NCI-H2227 treated with DMSO at 0.1 percent for 48 hours (cell line): ENCODE measurements around the gene TRIM33.
"Not testable (repeated sequence)": the region's sequence is repeated elsewhere in the genome, so short reads cannot be mapped to it uniquely, and the experiment has no call there.

Experiments used
- DNase-seq: peaks from one replicate; lab custom pipeline; 2025; lab: John Stamatoyannopoulos, UW

TRIM33 gene

GRCh38 chr1:114467491-114467890 is 43.5 kb downstream of the TRIM33 start:
- DNase-seq = no peak

GRCh38 chr1:114466334-114467014 is 44.5 kb downstream of the TRIM33 start:
- no peak for DNase-seq

- no peak for DNase-seq
Observed at GRCh38 chr1:114462963-114463362, 48.0 kb downstream of the TRIM33 start.

GRCh38 chr1:114462341-114462740 is 48.7 kb downstream of the TRIM33 start:
- no peak for DNase-seq

GRCh38 chr1:114458237-114458777 is 52.7 kb downstream of the TRIM33 start:
- DNase-seq = no peak

- no peak for DNase-seq
Observed at GRCh38 chr1:114457675-114458236, 53.2 kb downstream of the TRIM33 start.

GRCh38 chr1:114456586-114456985 is 54.4 kb downstream of the TRIM33 start:
- DNase-seq = no peak

GRCh38 chr1:114455102-114455785 is 55.8 kb downstream of the TRIM33 start:
- DNase-seq = no peak

- no peak for DNase-seq
Observed at GRCh38 chr1:114454539-114454938, 56.5 kb downstream of the TRIM33 start.

GRCh38 chr1:114453361-114453784 is 57.6 kb downstream of the TRIM33 start:
- no peak for DNase-seq

GRCh38 chr1:114448370-114449036 is 62.5 kb downstream of the TRIM33 start:
- no peak for DNase-seq

GRCh38 chr1:114446198-114446597 is 64.8 kb downstream of the TRIM33 start:
- DNase-seq = no peak

GRCh38 chr1:114443226-114443625 is 67.8 kb downstream of the TRIM33 start:
- DNase-seq = not testable (repeated sequence)

- DNase-seq = no peak
Observed at GRCh38 chr1:114441332-114441731, 69.7 kb downstream of the TRIM33 start.

GRCh38 chr1:114439369-114439768 is 71.6 kb downstream of the TRIM33 start:
- DNase-seq = no peak

GRCh38 chr1:114437812-114438211 is 73.2 kb downstream of the TRIM33 start:
- no peak for DNase-seq

GRCh38 chr1:114436799-114437198 is 74.2 kb downstream of the TRIM33 start:
- DNase-seq = no peak

GRCh38 chr1:114435088-114435715 is 75.8 kb downstream of the TRIM33 start:
- DNase-seq = no peak

- no peak for DNase-seq
Observed at GRCh38 chr1:114431026-114431425, 80.0 kb downstream of the TRIM33 start.

GRCh38 chr1:114428083-114428754 is 82.8 kb downstream of the TRIM33 start:
- no peak for DNase-seq

- no peak for DNase-seq
Observed at GRCh38 chr1:114427612-114428011, 83.4 kb downstream of the TRIM33 start.
